Mesothelial cell of epicardium (in vitro differentiated cells): Measurements from ENCODE around the gene NR5A2. TPM values are rescaled to one million over a fixed set of nuclear protein-coding genes. Genes with fewer than 3 reads are reported as not detected.

Experiments used
- DNase-seq, 2 experiments: peaks; one replicate each; pipeline ENCODE4 v3.0.0; 2021; ENCODE audit warnings: low spot score in 2 of 2; ENCODE audit not compliant: unreplicated experiment in 2 of 2
- H3K27ac Mint-ChIP-seq: 2 replicates; pipeline ENCODE4 v1.8.0; 2021; ENCODE audit warnings: mixed read lengths
- H3K27me3 Mint-ChIP-seq: 2 replicates; pipeline ENCODE4 v1.8.0; 2021; ENCODE audit warnings: low read depth, mixed read lengths
- H3K36me3 Mint-ChIP-seq: 2 replicates; pipeline ENCODE4 v1.8.0; 2021; ENCODE audit warnings: mixed read lengths
- H3K4me1 Mint-ChIP-seq: 2 replicates; pipeline ENCODE4 v1.8.0; 2021; ENCODE audit warnings: mixed read lengths
- H3K4me3 Mint-ChIP-seq: 2 replicates; pipeline ENCODE4 v1.8.0; 2021; ENCODE audit warnings: mild to moderate bottlenecking, moderate library complexity, mixed read lengths
- H3K9me3 Mint-ChIP-seq: 2 replicates; pipeline ENCODE4 v1.8.0; 2021; ENCODE audit warnings: mixed read lengths
- total RNA-seq: library from RNA; stranded (reverse); gene quantifications from 3 replicates; pipeline ENCODE4 v1.2.1, GENCODE V29; 2021
- TF ChIP-seq, protein P1 (sequence below): fragments of 200-600 bp; sonication (generic); IDR thresholded peaks from one replicate; pipeline ENCODE4 v1.5.0; 2021; ENCODE audit warnings: antibody characterized with exemption; ENCODE audit not compliant: unreplicated experiment

Gene NR5A2
- total RNA-seq, 1 donor from 2014 or later = 0.38 TPM

DNA sequence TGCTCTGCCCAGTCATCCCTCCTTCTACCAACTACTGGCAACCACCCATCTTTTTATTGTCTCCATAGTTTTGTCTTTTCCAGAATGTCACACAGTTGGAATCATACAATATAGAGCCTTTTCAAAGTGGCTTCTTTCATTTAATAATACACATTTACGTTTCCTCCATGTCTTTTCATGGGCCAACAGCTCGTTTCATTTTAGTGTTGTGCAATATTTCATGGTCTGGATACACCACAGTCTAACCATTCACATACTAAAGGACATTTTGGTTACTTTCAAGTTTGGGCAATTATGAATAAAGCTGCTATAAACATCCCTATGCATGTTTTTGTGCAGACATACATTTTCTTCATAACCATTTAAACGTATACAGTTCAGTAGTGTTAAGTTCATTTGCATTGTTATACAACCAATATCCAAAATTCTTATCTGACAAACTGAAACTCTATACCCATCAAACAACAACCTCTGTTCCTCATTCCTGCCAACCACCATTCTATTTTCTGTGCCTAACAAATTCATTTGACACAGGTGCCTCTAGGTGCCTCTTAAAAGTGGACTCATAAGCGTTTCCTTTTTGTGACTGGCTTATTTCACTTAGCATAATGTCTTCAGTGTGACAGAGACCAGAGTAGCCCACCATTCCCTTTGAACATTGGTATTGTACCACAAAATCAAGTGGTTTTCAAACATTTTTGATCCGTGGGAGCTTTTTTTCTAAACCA is 138.1 kb downstream of the NR5A2 start:
- H3K9me3 Mint-ChIP-seq = no peaks in the 10 kb centered on the region
- H3K4me3 Mint-ChIP-seq = no peak overlapping the region
- no peaks in the 10 kb centered on the region for H3K27me3 Mint-ChIP-seq
- H3K27ac Mint-ChIP-seq = no peak overlapping the region
- TF ChIP-seq, protein P1, sequence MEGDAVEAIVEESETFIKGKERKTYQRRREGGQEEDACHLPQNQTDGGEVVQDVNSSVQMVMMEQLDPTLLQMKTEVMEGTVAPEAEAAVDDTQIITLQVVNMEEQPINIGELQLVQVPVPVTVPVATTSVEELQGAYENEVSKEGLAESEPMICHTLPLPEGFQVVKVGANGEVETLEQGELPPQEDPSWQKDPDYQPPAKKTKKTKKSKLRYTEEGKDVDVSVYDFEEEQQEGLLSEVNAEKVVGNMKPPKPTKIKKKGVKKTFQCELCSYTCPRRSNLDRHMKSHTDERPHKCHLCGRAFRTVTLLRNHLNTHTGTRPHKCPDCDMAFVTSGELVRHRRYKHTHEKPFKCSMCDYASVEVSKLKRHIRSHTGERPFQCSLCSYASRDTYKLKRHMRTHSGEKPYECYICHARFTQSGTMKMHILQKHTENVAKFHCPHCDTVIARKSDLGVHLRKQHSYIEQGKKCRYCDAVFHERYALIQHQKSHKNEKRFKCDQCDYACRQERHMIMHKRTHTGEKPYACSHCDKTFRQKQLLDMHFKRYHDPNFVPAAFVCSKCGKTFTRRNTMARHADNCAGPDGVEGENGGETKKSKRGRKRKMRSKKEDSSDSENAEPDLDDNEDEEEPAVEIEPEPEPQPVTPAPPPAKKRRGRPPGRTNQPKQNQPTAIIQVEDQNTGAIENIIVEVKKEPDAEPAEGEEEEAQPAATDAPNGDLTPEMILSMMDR = no peak
- DNase-seq = no peak
- H3K36me3 Mint-ChIP-seq = no peaks in the 10 kb centered on the region
- H3K4me1 Mint-ChIP-seq = peaks cover 3% of the 10 kb centered on the region

DNA sequence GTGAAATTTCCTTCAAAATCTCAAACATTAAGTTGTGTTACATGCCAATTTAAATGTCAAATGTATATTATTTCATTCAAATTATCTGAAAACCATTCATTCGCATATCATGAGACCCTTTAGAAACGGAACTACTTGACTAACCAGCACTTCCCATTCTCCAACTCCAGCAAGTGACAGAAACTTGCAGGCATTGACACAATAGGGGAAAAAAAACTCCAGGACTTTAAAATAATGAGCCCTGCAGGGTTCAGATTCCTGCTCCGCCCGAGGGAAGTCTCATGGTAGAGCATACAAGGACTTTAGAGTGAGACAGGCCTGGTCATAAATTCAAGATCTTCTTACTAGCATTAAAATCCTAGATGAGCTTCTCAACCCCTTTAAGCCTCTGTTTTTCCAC is 138.9 kb downstream of the NR5A2 start:
- Mint-ChIP-seq H3K4me3 (no peak overlapping the region), H3K27ac (no peak overlapping the region), H3K36me3 (no peaks in the 10 kb centered on the region), H3K9me3 (no peaks in the 10 kb centered on the region), H3K4me1 (peaks cover 2% of the 10 kb centered on the region), H3K27me3 (peaks cover 3% of the 10 kb centered on the region)
- TF ChIP-seq, protein P1 = no peak
- no peak for DNase-seq

DNA sequence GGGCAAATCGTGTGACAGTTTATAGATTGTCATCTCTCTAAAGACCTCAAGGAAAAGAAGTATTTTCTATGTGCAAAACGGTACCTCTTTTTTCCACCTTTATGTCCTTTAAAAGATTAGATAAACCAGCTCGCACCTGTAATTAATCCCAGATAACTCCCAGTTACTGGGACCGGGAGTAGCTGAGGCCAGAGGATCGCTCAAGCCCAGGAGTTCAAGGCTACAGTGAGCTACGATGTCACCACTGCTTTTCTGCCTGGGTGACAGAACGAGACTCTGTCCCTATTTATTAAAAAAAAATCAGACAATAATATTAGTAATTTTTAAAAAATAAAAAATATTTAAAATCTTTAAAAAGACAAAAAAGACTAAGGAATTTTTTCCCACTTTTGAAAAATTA is 141.4 kb downstream of the NR5A2 start:
- Mint-ChIP-seq H3K4me3 (no peak overlapping the region), H3K27ac (no peak overlapping the region), H3K27me3 (peaks cover 3% of the 10 kb centered on the region), H3K9me3 (no peaks in the 10 kb centered on the region), H3K36me3 (no peaks in the 10 kb centered on the region), H3K4me1 (no peaks in the 10 kb centered on the region)
- DNase-seq = no peak
- TF ChIP-seq, protein P1 = no peak

DNA sequence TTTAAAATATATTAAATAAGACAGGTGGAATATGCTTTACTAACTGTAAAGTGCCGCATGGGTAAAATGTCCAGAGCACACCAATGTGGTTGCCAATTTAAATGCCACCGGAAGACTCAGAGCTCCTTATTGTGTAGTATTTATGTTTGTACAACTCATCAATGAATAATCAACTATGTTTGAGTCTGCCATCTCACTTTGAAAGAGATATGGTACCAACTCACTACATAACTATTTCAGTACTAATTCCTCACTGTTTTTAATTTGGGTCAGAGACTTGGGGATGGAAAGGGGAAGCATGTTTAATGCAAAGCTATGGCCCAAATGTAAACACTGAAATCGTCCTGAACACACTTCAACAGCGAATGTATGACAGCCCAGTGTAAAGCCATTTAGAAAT is 144.8 kb downstream of the NR5A2 start:
- H3K36me3 Mint-ChIP-seq = no peaks in the 10 kb centered on the region
- H3K9me3 Mint-ChIP-seq = no peaks in the 10 kb centered on the region
- DNase-seq = no peak
- H3K4me3 Mint-ChIP-seq = no peak overlapping the region
- no peaks in the 10 kb centered on the region for H3K4me1 Mint-ChIP-seq
- TF ChIP-seq, protein P1 = no peak
- H3K27ac Mint-ChIP-seq = no peak overlapping the region
- peaks cover 3% of the 10 kb centered on the region for H3K27me3 Mint-ChIP-seq

DNA sequence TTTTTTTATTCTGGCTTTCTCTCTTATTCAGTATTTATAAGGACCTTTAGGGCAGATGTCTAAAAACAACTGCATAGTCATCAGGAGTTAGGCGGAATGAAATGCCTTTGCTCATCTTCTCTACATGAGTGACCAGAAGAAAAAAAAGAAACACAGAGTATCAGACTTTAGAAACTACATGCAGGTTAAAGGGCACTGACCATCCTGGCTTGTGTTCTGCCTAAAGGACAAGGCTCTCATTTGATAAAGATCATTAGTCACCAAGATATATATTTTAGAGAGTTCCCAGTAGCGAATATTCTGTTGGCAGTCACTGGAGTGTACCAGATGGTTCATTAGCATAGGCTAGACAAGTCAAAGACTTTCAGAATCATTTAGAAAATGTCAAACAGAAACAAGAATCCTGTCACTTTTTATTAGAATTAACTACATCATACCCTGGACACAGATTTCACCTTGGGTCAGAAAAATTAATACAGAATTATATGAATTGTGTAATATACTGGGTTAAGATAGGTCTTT is 145.6 kb downstream of the NR5A2 start:
- Mint-ChIP-seq H3K36me3 (no peaks in the 10 kb centered on the region), H3K9me3 (no peaks in the 10 kb centered on the region), H3K4me1 (no peaks in the 10 kb centered on the region), H3K4me3 (no peak overlapping the region), H3K27ac (no peak overlapping the region), H3K27me3 (peaks cover 3% of the 10 kb centered on the region)
- no peak for DNase-seq
- TF ChIP-seq, protein P1 = no peak
